Adrenal gland (tissue), 12 donors: Measurements from ENCODE around the gene KIAA0586. TPM values are rescaled to one million over a fixed set of nuclear protein-coding genes. Genes with fewer than 3 reads are reported as not detected.

Experiments used
- DNase-seq, 7 donors: peaks; one replicate each; pipeline ENCODE4 v3.0.0-alpha.2; 2019 to 2020
- H3K27ac ChIP-seq, 5 donors: fragments of 200-600 bp; sonication (generic) in 4 of 5; 1 replicate in 3 of 5; 2 replicates in 2 of 5; pipeline versions ENCODE4 v1.5.1 to v1.8.0; 2016 to 2020; ENCODE audit warnings: mild to moderate bottlenecking in 1 of 5
- H3K27me3 ChIP-seq: fragments of 200-600 bp; 2 replicates; pipeline ENCODE4 v1.8.0; 2021
- H3K36me3 ChIP-seq, 2 donors: fragments of 200-600 bp; replicated peaks in 1 of 2; 1 replicate in 1 of 2; 2 replicates in 1 of 2; pipeline versions ENCODE4 v1.5.1 to v1.8.0; 2018 to 2022
- H3K4me1 ChIP-seq, 2 donors: fragments of 200-600 bp; replicated peaks in 1 of 2; 1 replicate in 1 of 2; 2 replicates in 1 of 2; pipeline versions ENCODE4 v1.5.1 to v1.8.0; 2018 to 2021
- H3K4me3 ChIP-seq, 4 donors: fragments of 200-600 bp; sonication (generic) in 3 of 4; one replicate each; pipeline ENCODE4 v1.5.1; 2016 to 2018
- H3K9me3 ChIP-seq, 3 donors: fragments of 200-600 bp; sonication (generic) in 1 of 3; replicated peaks in 1 of 3; 1 replicate in 2 of 3; 2 replicates in 1 of 3; pipeline versions ENCODE4 v1.5.1 to v1.8.0; 2016 to 2021
- CTCF ChIP-seq, 6 experiments: fragments of 450-650 bp in 4 of 6; fragments of 200-600 bp in 2 of 6; sonication (generic) in 1 of 6; IDR thresholded peaks; 1 replicate in 5 of 6; 2 replicates in 1 of 6; pipeline versions ENCODE4 v1.5.1 to v1.8.0; 2016 to 2021; ENCODE audit warnings: antibody characterized with exemption in 6 of 6, mild to moderate bottlenecking in 2 of 6, moderate library complexity in 1 of 6
- POLR2A ChIP-seq, 2 donors: fragments of 450-650 bp; IDR thresholded peaks; one replicate each; pipeline ENCODE4 v1.6.1; 2017; ENCODE audit warnings: antibody characterized with exemption in 2 of 2, mild to moderate bottlenecking in 2 of 2, moderate library complexity in 1 of 2
- WGBS, 4 donors: extraction: QIAGEN DNeasy Blood & Tissue Kit in 2 of 4; methylation state at CpG; one replicate each; pipeline versions ENCODE4 v1.1.5 to v1.1.7; 2013 to 2017; 5-methylcytosine and 5-hydroxymethylcytosine counted together
- intact Hi-C, 2 donors: fragments of 100-400 bp; cut with DNase I; formaldehyde crosslinking; loops; one replicate each; pipeline versions ENCODE4 v1.14.1 to v1.15.0; 2022 to 2023
- polyA plus RNA-seq, 3 donors: library from polyadenylated mRNA; stranded (reverse); fragments of 200-250 nt in 2 of 3; fragments of 350-450 nt in 1 of 3; fragmentation: Illumina TruSeq in 1 of 3; extraction: RNeasy Lipid Tissue Mini Kit (QIAGEN cat#74804) in 1 of 3; gene quantifications; one replicate each; pipeline ENCODE4 v1.2.3, GENCODE V29; 2013 to 2014
- total RNA-seq, 9 donors: library from RNA; depleted of rRNA in 4 of 9; stranded (reverse); fragments of >200 nt in 4 of 9; fragments of 120-200 nt in 1 of 9; fragmentation: NEBNext Ultra II Directional in 1 of 9; extraction: Animal tissue kit (Norgen Biotek cat#: 25700) in 1 of 9; gene quantifications; one replicate each; pipeline versions ENCODE4 v1.1.0 to v1.2.4, GENCODE V29; 2013 to 2023
- donor health status: healthy with polysubstance abuse.
- donor health status: Bipolar disorder and iron deficiency.
- donor health status: DM: yes; HTN: yes; CAD: no.
- donor health status: DM: no; HTN: no; CAD: no.
- donor health status: DM: no; HTN: no; CAD: no.
- donor health status: DM: yes; HTN: yes; CAD: no.

The KIAA0586 gene
- total and polyA plus RNA-seq, 12 donors: 9.1 to 28.7 (median 15.9) TPM

GRCh38 chr14:58444627-58445026, 17.1 kb downstream of the KIAA0586 start:
- Histone ChIP-seq H3K9me3 (no peaks in the 10 kb centered on the region), H3K27me3 (no peaks in the 10 kb centered on the region), H3K36me3 (peaks cover 0 to 36% of the 10 kb centered on the region in 2 donors), H3K4me1 (no peaks in the 10 kb centered on the region), H3K4me3 (no peak overlapping the region), H3K27ac (no peak overlapping the region)
- 82 to 94% (median 89%) methylated on average over 5 of the region's 5 CpGs for whole genome bisulfite sequencing, 4 donors
- DNase-seq: peak in 1 of 7 donors; percentile 6
- intact Hi-C loops: no loop called here
- no peak for TF ChIP-seq POLR2A (IDR thresholded peaks at IDR 0.05)
- TF ChIP-seq CTCF (IDR thresholded peaks at IDR 0.05): no peak

GRCh38 chr14:58455593-58456265, 28.2 kb downstream of the KIAA0586 start:
- 83 to 87% (median 86%) methylated on average over 9 of the region's 9 CpGs for WGBS, 4 donors
- Histone ChIP-seq H3K4me1 (no peaks in the 10 kb centered on the region), H3K4me3 (no peak overlapping the region), H3K27me3 (no peaks in the 10 kb centered on the region), H3K36me3 (peaks cover 0 to 25% of the 10 kb centered on the region in 2 donors), H3K27ac (no peak overlapping the region), H3K9me3 (no peaks in the 10 kb centered on the region)
- DNase-seq: no peak
- no peak for TF ChIP-seq POLR2A (IDR thresholded peaks at IDR 0.05)
- TF ChIP-seq CTCF (IDR thresholded peaks at IDR 0.05): no peak
- intact Hi-C loops: no loop called here

GRCh38 chr14:58460772-58461171, 33.3 kb downstream of the KIAA0586 start:
- TF ChIP-seq CTCF (IDR thresholded peaks at IDR 0.05) (no peak), POLR2A (IDR thresholded peaks at IDR 0.05) (no peak)
- H3K36me3 ChIP-seq: peaks cover 0 to 21% of the 10 kb centered on the region in 2 donors
- intact Hi-C loops: no loop called here
- no peaks in the 10 kb centered on the region for H3K27me3 ChIP-seq
- DNase-seq: no peak
- no peak overlapping the region for H3K27ac ChIP-seq
- WGBS, 4 donors: 85 to 95% (median 94%) methylated on average over 2 of the region's 2 CpGs
- H3K4me3 ChIP-seq: no peak overlapping the region
- H3K4me1 ChIP-seq: no peaks in the 10 kb centered on the region
- no peaks in the 10 kb centered on the region for H3K9me3 ChIP-seq

- WGBS, 4 donors: 92 to 100% (median 97%) methylated on average over 2 of the region's 2 CpGs
- Histone ChIP-seq H3K27me3 (no peaks in the 10 kb centered on the region), H3K4me1 (no peaks in the 10 kb centered on the region), H3K9me3 (no peaks in the 10 kb centered on the region), H3K27ac (no peak overlapping the region), H3K36me3 (peaks cover 0 to 24% of the 10 kb centered on the region in 2 donors), H3K4me3 (no peak overlapping the region)
- DNase-seq: no peak
- TF ChIP-seq POLR2A (IDR thresholded peaks at IDR 0.05) (no peak), CTCF (IDR thresholded peaks at IDR 0.05) (no peak)
- intact Hi-C loops: no loop called here
Measured at GRCh38 chr14:58463147-58463546, 35.6 kb downstream of the KIAA0586 start.
